ENCODE results near the gene TGFBR2.

The TGFBR2 gene

GRCh38 chr3:30713885-30714503 lies 107.6 kb downstream of the TGFBR2 start:
- H3K4me1 Mint-ChIP-seq, result no peaks in the 10 kb centered on the region
- no peaks in the 10 kb centered on the region for H3K27me3 Mint-ChIP-seq (ENCODE audit: low read depth)
- no peak for TF ChIP-seq CTCF (IDR thresholded peaks at IDR 0.05; ENCODE audit: unreplicated experiment in 3 of 3)
- H3K36me3 Mint-ChIP-seq (ENCODE audit: low read depth), result no peaks in the 10 kb centered on the region
- no peak overlapping the region for H3K27ac Mint-ChIP-seq
- H3K4me3 Mint-ChIP-seq, result no peak overlapping the region
- H3K9me3 Mint-ChIP-seq, result peaks cover 17% of the 10 kb centered on the region

- H3K4me3 Mint-ChIP-seq, result no peak overlapping the region
- H3K27me3 Mint-ChIP-seq (ENCODE audit: low read depth), result no peaks in the 10 kb centered on the region
- H3K4me1 Mint-ChIP-seq, result no peaks in the 10 kb centered on the region
- peaks cover 15% of the 10 kb centered on the region for H3K9me3 Mint-ChIP-seq
- no peak overlapping the region for H3K27ac Mint-ChIP-seq
- no peaks in the 10 kb centered on the region for H3K36me3 Mint-ChIP-seq (ENCODE audit: low read depth)
- no peak for TF ChIP-seq CTCF (IDR thresholded peaks at IDR 0.05; ENCODE audit: unreplicated experiment in 3 of 3)
Observed at GRCh38 chr3:30719536-30719935, 113.1 kb downstream of the TGFBR2 start.

GRCh38 chr3:30720586-30721313 lies 114.3 kb downstream of the TGFBR2 start:
- H3K9me3 Mint-ChIP-seq, result peaks cover 6% of the 10 kb centered on the region
- no peak overlapping the region for H3K4me3 Mint-ChIP-seq
- H3K27ac Mint-ChIP-seq, result peak overlapping the region in 2 of 3 experiments; percentile 13 to 30
- H3K27me3 Mint-ChIP-seq (ENCODE audit: low read depth), result no peaks in the 10 kb centered on the region
- no peaks in the 10 kb centered on the region for H3K36me3 Mint-ChIP-seq (ENCODE audit: low read depth)
- H3K4me1 Mint-ChIP-seq, result no peaks in the 10 kb centered on the region
- no peak for TF ChIP-seq CTCF (IDR thresholded peaks at IDR 0.05; ENCODE audit: unreplicated experiment in 3 of 3)

- H3K4me3 Mint-ChIP-seq, result no peak overlapping the region
- peak overlapping the region in 2 of 3 experiments; percentile 13 to 30 for H3K27ac Mint-ChIP-seq
Observed at GRCh38 chr3:30721314-30721634, 114.9 kb downstream of the TGFBR2 start.

GRCh38 chr3:30723211-30723610 lies 116.8 kb downstream of the TGFBR2 start:
- Mint-ChIP-seq H3K36me3 (ENCODE audit: low read depth) (no peaks in the 10 kb centered on the region), H3K4me1 (no peaks in the 10 kb centered on the region), H3K27ac (no peak overlapping the region), H3K4me3 (no peak overlapping the region), H3K27me3 (ENCODE audit: low read depth) (no peaks in the 10 kb centered on the region), H3K9me3 (peaks cover 1% of the 10 kb centered on the region)
- no peak for TF ChIP-seq CTCF (IDR thresholded peaks at IDR 0.05; ENCODE audit: unreplicated experiment in 3 of 3)

More at GRCh38 chr3:30721314-30721634, 114.9 kb downstream of the TGFBR2 start:
- no peak for TF ChIP-seq CTCF (IDR thresholded peaks at IDR 0.05; ENCODE audit: unreplicated experiment in 3 of 3)
- H3K9me3 Mint-ChIP-seq, result peaks cover 6% of the 10 kb centered on the region
- H3K36me3 Mint-ChIP-seq (ENCODE audit: low read depth), result no peaks in the 10 kb centered on the region
- no peaks in the 10 kb centered on the region for H3K27me3 Mint-ChIP-seq (ENCODE audit: low read depth)
- H3K4me1 Mint-ChIP-seq, result no peaks in the 10 kb centered on the region

GRCh38 chr3:30724863-30725262 lies 118.5 kb downstream of the TGFBR2 start:
- Mint-ChIP-seq H3K27ac (no peak overlapping the region), H3K4me1 (peaks cover 6% of the 10 kb centered on the region), H3K27me3 (ENCODE audit: low read depth) (no peaks in the 10 kb centered on the region), H3K9me3 (no peaks in the 10 kb centered on the region), H3K36me3 (ENCODE audit: low read depth) (no peaks in the 10 kb centered on the region), H3K4me3 (no peak overlapping the region)
- no peak for TF ChIP-seq CTCF (IDR thresholded peaks at IDR 0.05; ENCODE audit: unreplicated experiment in 3 of 3)

Measured in nephron (organoid).